ENCODE measurements around the gene TRPM2.

- no peak for TF ChIP-seq CTCF (IDR thresholded peaks at IDR 0.05 in 4 of 5, conservative IDR thresholded peaks at IDR 0.05 in 1 of 5)
- no peak for TF ChIP-seq POLR2A (IDR thresholded peaks at IDR 0.05)
Measured at GRCh38 chr21:44389335-44389734, 35.9 kb downstream of the TRPM2 start.
